ENCODE measurements around the gene TTC27.
"Not testable (repeated sequence)": the region's sequence is repeated elsewhere in the genome, so short reads cannot be mapped to it uniquely, and the experiment has no call there.

Gene TTC27

DNA sequence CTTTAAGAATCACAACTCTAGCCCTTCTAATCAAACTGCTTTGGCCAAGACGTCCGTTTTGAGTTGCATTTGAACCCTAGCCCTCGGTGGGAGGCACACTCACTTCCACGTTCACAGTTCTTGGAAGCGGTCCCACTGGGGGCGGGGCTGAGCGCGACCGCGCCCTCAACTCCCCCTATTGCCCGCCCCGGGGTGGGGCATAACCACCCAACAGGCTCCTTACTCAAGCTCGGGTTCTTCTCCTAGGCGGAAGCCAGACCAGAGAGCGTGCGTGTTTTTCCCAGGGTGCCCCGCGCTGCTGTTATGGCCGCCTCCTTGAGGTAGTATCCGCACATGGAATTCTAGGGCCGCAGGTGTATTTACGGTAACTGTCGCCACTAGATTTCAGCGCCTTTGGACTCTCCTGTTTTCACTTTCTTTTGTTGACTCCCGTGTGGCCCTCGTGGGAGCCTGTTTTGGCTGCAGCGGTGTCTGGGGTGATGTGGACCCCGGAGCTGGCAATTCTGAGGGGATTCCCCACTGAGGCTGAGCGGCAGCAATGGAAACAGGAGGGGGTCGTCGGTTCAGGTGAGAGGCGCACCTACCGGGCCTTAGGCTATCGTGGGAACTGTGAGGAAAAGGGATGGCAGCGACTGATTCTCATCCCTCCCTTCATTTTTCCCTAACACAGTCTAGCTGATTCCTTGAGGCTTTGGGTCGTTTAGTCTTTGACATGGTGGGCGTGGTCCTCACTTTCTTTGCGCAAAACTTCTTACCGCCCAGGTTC is at the start of gene TTC27:
Gene TTC27, plus strand, starts transcription at position 237 of the 766 bp plus-strand sequence. Its CDS starts 243 bp downstream, at position 480.
- peak; percentile 89 for DNase-seq

DNA sequence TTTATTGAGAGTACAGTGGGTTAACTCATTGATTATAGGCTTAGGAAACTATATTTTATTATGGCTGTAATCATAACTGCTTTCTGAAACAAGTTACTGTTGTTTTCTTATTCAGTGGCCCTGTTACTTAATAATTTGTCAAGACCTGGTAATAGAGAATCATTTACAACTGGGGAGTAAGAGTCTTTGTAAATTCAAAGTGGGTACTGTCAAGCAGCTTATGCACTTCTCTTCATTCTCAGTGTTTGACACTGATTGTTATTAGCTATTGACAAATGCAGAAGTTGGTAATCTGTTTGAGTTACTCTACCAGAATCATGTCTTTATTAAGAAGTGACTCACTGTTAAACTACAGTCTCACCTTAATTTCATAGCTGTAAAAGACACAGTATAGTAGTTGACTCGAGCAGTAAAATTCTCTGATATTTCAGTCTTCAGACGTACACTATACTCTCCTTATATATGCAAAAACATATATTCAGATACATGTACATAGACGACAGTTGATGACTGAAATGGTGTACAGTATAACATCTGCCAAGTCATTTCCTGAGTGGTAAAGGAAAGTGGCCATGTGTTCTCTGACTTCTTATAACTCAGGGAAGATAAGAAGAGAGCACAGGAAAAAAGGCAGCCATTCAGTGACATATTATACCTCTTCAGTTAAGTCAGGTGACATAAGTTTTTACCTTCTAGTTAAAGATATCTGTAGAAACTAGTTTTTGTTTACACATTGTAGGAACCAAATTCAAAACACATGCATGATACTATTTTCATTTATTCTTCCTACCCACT is 36.0 kb upstream of the TTC27 start:
- no peak for DNase-seq

DNA sequence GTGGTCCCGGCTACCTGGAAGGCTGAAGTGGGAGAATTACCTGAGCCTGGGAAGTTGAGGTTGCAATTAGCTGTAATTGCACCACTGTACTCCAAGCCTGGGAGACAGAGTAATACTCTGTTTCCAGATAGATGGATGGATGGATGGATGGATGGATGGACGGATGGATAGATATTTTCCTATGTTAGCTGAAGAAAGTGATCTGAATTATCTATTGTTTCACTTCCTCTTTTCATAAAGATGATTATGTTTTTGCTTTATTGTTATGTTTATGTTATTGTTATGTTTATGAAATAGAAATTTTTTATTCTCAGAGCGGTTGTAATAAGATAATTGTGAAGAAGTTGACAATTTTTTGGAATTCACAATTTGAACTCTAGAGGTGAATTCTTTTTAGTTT is 33.3 kb upstream of the TTC27 start:
- no peak for DNase-seq

DNA sequence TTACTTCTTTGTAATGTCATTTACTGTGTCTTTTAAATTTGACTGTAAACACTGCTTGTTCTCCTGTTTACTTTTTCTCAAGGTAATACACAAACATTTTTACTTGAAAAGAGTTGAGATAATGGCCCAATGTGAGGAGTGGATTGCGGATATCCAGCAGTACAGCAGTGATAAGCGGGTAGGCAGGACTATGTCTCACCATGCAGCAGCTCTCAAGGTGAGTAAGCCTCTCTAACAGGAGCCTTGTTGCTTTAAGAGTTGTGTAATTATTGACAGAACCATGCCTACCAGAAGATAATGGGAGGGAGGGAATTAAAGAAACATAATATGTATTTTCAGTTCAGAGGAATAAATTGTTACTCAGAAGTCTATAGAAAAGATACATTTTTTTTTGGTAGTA is 16.5 kb upstream of the TTC27 start:
- no peak for DNase-seq

DNA sequence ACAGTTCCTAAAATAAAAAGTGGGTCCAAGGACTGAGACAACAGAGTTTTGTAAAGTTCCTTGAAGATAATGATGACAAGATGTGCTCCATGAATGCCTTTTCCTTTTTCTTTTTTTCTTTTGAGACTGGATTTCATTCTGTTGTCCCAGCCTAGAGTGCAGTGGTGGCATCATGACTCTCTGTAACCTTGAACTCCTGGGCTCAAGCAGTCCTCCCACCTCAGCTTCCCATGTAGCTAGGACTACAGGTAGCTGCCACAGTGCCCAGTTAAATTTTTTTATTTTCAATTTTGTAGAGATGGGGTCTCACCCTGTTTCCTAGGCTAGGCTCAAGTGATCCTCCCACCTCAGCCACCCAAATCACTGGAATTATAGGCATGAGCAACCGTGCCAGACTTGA is 16.1 kb upstream of the TTC27 start:
- DNase-seq = no peak

DNA sequence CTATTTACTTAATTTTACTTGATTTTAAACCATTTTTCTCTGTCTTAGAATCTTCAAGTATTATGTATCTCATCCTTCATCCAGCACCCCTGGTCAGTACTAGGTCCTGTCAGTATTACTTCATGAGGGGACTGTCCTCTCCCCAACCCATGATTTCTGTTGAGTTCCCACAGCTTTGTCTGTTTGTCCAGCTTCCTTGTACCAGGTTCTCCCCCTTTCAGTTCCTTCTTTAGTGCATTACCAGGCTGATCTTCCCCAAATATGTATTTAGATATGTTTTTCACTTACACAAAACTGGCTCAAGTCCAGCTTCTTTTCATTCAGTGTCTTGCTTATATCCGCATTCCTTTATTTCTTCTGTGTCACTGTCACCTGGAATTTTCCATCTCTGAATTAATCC is 13.8 kb upstream of the TTC27 start:
- DNase-seq = no peak

DNA sequence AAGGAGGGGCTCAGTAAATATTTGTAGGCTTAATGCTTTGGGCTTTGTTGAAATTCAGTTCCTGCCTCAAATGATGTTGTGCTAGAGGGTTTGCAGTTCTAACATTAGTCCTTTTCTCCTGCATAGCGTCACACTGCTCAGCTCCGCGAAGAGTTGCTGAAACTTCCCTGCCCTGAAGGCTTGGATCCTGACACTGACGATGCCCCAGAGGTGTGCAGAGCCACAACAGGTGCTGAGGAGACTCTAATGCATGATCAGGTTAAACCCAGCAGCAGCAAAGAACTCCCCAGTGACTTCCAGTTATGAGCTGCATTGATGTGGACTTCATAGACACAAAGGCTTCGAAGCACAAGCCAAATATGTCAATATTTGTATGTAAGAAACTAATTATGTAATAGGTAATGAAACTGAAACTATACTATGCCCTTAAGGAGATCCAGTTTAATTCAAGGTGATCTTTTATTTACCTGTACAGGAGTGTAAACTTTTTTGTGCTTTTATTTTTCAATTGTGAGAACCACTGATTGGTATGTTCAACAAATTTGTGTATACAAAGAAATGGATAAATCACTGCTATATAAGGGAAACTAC is 10.2 kb upstream of the TTC27 start:
- no peak for DNase-seq

DNA sequence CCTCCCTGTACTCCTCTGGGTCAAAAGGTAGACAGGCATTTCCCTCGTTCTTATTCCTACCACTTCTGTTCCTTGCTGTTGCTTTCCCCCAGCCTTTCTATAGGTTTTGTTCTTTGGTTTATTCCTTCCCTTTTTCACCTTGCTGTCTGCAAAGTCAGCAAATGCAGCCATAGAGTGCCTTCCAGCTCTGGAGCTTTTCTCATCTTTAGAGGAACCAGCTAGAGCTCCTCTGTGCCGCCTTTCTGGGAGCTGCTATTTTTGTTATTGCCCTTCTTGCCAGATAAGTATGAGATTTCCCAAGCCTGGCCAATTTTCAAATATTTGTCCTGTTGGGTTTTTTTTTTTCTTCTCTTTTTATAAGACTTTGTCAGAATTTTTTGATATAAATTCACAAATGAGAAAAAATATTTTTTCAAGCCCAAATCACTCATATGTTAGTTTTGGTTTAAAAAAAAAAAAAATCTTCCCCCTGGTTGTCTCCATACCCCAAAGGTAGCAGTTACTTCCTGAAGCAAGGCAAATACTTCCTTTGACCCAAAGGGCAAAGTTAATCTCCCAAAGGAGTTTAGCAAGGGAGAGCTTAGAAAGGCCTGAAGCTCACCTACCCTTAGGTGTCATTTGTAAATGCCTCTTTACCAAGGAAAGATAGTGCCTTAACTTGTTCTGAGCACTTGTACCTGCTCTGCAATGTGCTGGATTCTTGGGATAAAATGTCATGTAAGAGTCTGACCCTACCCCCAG is 5.1 kb upstream of the TTC27 start:
- DNase-seq = no peak

DNA sequence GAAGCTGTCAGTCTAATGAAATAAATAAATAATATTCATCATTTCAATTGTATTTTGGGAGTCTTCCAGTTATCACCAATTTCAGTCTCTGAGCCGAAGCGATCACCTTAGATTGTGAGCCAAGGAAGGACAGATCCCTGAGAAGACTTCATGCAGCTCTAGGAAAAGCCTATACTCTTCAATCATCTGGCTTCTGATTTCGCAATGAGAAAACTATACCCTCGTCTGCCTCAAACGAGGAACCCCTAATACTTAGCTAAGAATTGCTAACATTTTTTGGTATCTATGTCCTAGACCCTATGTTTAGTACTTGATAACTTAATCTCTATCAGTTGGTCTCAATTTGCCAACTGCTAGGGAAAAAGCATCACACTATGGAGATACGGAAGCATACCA is 4.5 kb upstream of the TTC27 start:
- DNase-seq = no peak

DNA sequence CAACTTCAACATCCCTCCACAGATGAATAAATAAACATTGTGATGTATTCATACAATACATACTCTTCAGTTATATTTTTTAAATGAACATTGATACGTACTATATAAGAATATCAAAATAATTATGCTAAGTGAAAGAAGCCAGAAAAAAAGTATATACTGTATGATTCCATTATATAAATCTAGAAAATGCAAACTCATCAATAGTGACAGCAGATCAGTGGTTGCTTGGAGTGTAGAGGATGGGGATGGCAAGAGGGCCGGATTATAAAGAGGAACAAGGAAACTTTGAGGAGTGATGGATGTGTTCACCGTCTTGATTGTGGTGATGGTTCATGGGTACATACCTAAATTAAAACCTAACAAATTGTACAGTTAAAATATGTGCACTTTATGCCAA is 3.0 kb upstream of the TTC27 start:
- DNase-seq = no peak

DNA sequence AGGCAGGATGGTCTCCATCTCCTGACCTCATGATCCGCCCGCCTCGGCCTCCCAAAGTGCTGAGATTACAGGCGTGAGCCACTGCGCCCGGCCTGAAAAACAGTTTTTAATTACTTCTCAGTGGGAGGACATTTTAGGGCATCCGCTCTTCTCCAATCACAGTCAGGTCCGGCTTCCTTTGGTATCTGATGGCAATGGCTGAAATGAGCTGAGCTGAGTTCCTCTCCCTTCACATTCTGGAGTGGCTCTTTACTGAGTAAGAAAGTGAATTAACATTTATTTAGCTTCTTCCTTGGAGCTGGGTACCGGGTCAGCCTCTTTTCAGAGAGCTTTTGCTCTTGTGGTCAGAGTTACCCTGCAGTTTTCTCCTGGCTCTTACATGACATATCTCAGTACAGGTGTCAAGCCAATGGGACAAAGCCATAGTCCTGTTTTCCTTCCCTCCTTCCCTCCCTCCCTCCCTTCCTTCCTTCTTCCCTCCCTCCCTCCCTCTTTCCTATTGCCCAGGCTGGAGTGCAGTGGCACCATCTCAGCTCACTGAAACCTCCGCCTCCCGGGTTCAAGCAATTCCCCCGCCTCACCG is 1.1 kb upstream of the TTC27 start:
- no peak for DNase-seq

DNA sequence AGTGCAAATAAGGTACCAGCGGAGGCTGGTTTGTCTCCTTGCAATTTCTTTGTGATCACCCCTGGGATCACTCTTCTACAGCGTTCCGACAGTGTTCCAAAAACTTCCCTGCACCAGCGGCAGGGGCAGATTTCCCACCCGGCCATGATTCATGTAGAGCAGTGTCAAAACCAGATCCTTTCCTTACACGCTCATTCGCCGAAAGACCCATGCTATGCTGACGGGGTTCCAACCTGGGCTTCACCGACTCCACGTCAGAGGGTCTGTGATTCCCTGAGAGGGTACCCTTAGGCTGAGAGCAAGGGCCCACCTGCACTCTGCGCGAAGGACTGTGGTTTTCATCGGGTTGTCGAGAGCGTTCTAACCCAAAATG is 423 bp upstream of the TTC27 start:
- DNase-seq = peak; percentile 43

DNA sequence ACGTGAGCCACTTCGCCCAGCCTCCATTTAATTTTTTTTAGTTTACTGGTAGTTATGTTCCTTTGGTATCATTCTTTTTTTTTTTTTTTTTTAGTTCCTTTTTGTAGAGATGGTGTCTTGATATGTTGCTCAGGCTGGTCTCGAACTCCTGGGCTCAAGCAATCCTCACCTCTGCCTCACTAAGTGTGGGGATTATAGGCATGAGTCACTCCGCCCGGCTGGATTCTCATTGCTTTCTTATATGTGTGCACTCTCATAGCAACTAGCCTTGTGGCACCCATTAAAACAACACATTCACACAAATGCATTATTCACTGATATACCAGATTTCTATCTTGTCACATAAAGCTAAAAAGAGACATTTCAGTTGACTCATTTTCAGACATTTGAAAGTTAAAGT is 4.2 kb downstream of the TTC27 start:
- no peak for DNase-seq

DNA sequence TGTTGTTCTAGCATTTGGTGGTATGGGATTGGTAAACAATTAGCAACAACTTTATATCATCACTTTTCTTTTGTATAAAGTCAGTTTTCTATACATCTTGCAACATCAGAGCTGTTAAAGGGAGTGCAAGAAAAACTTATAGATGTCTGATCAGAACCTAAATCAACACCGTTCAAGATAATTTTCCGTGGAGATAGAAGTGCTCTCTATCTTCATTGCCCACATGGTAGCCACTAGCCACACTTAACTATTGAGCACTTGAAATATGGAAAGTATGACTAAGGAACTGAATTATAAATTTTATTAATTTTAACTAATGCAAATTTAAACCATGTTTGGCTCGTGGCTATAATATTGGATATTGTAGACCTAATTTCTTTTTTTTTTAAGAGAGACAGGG is 5.2 kb downstream of the TTC27 start:
- no peak for DNase-seq

DNA sequence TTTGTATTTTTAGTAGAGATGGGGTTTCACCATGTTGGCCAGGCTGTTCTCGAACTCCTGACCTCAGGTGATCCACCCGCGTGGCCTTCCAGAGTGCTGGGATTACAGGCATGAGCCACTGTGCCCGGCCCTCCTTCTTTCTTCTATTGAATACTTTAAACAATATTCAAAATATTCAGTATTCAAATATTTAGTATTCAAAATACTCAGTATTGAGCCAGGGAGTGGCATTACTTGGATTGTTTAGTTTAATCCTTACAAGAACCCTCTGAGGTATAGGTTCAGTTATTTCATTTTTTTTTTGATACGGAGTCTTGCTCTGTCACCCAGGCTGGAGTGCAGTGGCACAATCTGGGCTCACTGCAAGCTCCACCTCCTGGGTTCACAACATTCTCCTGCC is 10.7 kb downstream of the TTC27 start:
- DNase-seq = not testable (repeated sequence)

DNA sequence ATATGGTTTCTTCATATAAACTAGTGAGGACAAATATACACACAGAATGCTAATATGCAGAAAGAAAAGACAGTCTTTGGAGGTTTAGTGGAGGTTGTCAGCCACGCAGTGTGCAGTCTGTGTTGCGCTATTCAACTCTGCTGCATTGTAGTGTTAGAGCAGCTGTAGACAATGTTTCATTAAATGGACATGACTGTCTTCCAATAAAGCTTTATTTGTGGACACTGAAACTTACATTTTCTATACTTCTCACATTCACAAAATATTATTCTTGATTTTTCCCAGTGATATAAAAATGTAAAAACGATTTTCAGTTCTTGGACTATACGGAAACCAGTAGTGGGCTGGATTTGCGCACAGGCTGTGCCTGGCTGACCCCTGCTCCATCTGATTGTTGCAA is 13.3 kb downstream of the TTC27 start:
- DNase-seq = no peak

DNA sequence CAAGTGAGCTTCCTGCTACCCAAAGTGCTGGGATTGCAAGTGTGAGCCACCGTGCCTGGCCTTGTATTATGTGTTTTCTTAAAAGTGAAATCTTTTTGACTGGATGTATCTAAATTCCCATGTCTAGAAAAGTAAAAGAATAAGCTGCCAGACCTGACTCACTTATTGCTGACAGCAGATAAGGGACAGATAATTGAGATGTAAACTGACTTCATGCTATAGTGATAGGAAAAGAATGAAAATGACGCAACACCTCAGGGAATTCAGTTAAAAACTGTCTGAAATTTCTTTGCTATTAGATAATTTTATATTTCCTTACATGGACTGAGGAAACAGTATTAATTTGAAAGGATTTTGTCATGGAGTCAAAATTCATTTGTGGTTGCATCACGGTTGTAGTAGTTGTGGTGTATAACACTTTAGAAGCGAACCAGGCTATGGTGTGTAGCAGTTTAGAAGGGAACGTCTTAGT is 19.4 kb downstream of the TTC27 start:
- DNase-seq = no peak

DNA sequence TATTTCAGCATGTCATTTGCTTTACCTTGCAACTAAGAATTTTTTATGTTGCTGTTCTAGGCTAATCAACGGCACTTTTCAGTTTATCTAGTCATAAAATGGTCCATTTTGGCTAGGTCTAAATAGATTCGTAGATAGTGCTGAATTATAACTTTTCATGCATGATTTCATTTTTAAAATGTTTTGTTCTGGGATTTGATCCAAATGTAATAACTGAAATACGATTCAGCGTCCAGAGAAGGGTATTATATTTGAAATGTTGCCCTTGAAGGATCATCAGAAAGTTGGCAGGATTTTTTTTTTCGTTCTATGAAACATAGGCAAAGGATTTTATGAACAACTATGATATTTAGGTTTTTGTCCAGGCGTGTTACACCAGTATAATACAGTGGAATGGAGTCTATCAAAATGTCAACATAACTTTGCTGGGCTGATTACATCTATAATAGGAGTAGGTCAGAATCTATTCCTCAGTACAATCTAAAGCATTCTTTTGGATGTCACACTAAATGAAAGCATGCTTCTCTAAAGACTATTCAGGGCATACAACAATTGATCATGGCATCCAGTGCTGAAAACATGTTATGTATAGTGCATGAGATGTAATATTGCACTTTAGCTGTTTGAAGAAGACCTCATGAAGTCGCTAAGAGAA is 24.8 kb downstream of the TTC27 start:
- DNase-seq = no peak

DNA sequence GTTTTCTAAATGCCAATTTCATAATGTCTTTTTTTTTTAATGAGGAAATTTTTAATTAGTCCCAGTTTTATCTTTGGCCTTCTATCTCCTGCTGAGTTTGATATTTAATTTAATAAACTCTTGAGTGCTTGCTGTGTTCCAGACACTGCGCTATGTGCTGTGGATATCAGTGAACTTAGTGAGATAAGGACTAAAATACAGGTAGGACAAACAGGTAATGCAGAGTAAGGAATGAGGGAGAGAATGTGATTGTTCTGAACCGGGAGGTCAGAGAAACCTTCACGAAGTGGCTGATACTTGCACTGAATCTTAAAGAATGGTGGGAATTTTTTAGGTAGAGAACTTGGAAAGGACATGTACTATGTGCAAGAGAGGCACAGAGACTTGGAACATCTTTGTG is 28.2 kb downstream of the TTC27 start:
- no peak for DNase-seq

DNA sequence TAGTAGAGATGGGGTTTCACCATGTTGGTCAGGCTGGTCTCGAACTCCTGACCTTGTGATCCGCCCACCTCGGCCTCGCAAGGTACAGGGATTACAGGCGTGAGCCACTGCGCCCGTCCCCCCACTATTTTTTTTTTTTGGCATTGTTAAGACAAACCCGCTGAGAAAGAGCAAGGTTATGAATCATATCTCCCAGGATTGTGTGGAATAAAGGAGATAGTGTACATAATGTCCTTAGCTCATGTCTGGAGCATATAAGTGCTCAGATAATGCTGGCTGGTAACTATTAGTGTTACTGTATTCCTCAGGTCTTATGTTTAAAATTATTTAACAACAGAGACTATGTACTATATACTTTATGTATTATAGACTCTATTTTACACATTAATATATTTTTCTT is 36.0 kb downstream of the TTC27 start:
- DNase-seq = no peak

DNA sequence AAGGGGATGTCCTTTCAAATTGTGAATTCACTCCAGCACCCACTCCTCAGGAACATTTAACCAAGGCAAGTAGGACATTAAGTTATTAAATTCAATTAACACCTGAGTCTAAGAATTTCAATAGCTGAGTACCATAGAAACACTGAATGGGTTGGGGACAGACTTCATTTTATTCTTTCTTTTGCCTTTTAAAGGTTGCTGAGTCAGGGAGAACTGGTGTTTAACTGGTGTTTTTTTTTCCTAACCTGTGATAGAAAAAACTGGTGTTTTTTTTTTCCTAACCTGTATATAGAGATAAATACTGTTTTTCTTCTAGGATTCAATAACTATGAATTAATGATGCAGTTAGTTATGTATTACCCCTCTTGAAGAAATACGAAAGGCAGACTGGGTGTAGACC is 38.9 kb downstream of the TTC27 start:
- no peak for DNase-seq

DNA sequence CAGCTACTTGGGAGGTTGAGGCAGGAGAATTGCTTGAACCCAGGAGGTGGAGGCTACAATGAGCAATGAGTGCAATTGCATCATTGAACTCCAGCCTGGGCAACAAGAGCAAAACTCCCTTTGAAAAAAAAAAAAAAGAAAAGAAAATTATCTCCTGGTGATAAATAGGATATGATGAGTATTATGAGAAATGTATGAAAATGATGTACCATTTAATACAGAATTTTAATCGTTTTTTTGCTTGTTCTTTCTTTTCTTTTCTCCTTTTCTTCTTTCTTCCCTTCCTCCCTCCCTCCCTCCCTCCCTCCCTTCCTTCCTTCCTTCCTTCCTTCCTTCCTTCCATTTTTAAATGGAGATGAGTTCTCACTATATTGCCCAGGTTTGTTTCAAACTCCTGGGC is 40.4 kb downstream of the TTC27 start:
- no peak for DNase-seq

Measured in NCI-H526 treated with DMSO at 0.1 percent for 48 hours (cell line).